ENCODE measurements around the gene PADI2.

PADI2 gene

GRCh38 chr1:17117451-17118265 lies 1.6 kb downstream of the PADI2 start:
- H3K9me3 ChIP-seq (ENCODE audit: low read length), result no peaks in the 10 kb centered on the region
- no peak overlapping the region for H2AFZ ChIP-seq (ENCODE audit: low read length)
- H3K4me1 ChIP-seq (ENCODE audit: insufficient read depth, low read length, severe bottlenecking), result peaks cover 7% of the 10 kb centered on the region
- no peak for TF ChIP-seq CTCF (IDR thresholded peaks at IDR 0.05; ENCODE audit: low read length)
- no peak for TF ChIP-seq EZH2 (IDR thresholded peaks at IDR 0.05; ENCODE audit: borderline replicate concordance, low read length)
- H3K4me2 ChIP-seq (ENCODE audit: low read length), result no peak overlapping the region
- no peak overlapping the region for H3K9ac ChIP-seq (ENCODE audit: low read length)
- no peaks in the 10 kb centered on the region for H3F3A ChIP-seq (ENCODE audit: insufficient read depth, low read length)
- peaks cover 14% of the 10 kb centered on the region; the same call in 1 of the 2 replicates for H3K27me3 ChIP-seq (ENCODE audit: insufficient read depth, low read length)
- H3K4me3 ChIP-seq (ENCODE audit: low read depth, low read length, poor library complexity, severe bottlenecking), result no peak overlapping the region
- H3K27ac ChIP-seq (ENCODE audit: low read depth, low read length, poor library complexity, severe bottlenecking), result no peak overlapping the region
- H3K79me2 ChIP-seq (ENCODE audit: insufficient read depth, low read length), result no peaks in the 10 kb centered on the region
- no peaks in the 10 kb centered on the region for H4K20me1 ChIP-seq (ENCODE audit: insufficient read depth, low read length)
- no peaks in the 10 kb centered on the region for H3K36me3 ChIP-seq (ENCODE audit: insufficient read depth, low read length)
- H3K9me2 ChIP-seq (ENCODE audit: low read depth, low read length), result no peaks in the 10 kb centered on the region

- Histone ChIP-seq H3K9me2 (ENCODE audit: low read depth, low read length) (no peaks in the 10 kb centered on the region), H2AFZ (ENCODE audit: low read length) (no peak overlapping the region), H3K27ac (ENCODE audit: low read depth, low read length, poor library complexity, severe bottlenecking) (no peak overlapping the region), H3F3A (ENCODE audit: insufficient read depth, low read length) (no peaks in the 10 kb centered on the region), H3K4me3 (ENCODE audit: low read depth, low read length, poor library complexity, severe bottlenecking) (no peak overlapping the region), H3K27me3 (ENCODE audit: insufficient read depth, low read length) (peaks cover 14% of the 10 kb centered on the region; the same call in 1 of the 2 replicates), H3K4me1 (ENCODE audit: insufficient read depth, low read length, severe bottlenecking) (peaks cover 7% of the 10 kb centered on the region), H4K20me1 (ENCODE audit: insufficient read depth, low read length) (no peaks in the 10 kb centered on the region), H3K4me2 (ENCODE audit: low read length) (no peak overlapping the region), H3K79me2 (ENCODE audit: insufficient read depth, low read length) (no peaks in the 10 kb centered on the region), H3K36me3 (ENCODE audit: insufficient read depth, low read length) (no peaks in the 10 kb centered on the region), H3K9me3 (ENCODE audit: low read length) (no peaks in the 10 kb centered on the region), H3K9ac (ENCODE audit: low read length) (no peak overlapping the region)
- no peak for TF ChIP-seq CTCF (IDR thresholded peaks at IDR 0.05; ENCODE audit: low read length)
- TF ChIP-seq EZH2 (IDR thresholded peaks at IDR 0.05; ENCODE audit: borderline replicate concordance, low read length), result no peak
Measured at GRCh38 chr1:17116643-17117042, 2.6 kb downstream of the PADI2 start.

- H3K79me2 ChIP-seq (ENCODE audit: insufficient read depth, low read length), result no peaks in the 10 kb centered on the region
- H3K27me3 ChIP-seq (ENCODE audit: insufficient read depth, low read length), result peaks cover 13% of the 10 kb centered on the region; the same call in 1 of the 2 replicates
- H3K4me3 ChIP-seq (ENCODE audit: low read depth, low read length, poor library complexity, severe bottlenecking), result no peak overlapping the region
- TF ChIP-seq CTCF (IDR thresholded peaks at IDR 0.05; ENCODE audit: low read length) (no peak), EZH2 (IDR thresholded peaks at IDR 0.05; ENCODE audit: borderline replicate concordance, low read length) (no peak)
- H3K9me2 ChIP-seq (ENCODE audit: low read depth, low read length), result no peaks in the 10 kb centered on the region
- H3K4me1 ChIP-seq (ENCODE audit: insufficient read depth, low read length, severe bottlenecking), result peaks cover 3% of the 10 kb centered on the region
- H3K36me3 ChIP-seq (ENCODE audit: insufficient read depth, low read length), result no peaks in the 10 kb centered on the region
- no peaks in the 10 kb centered on the region for H3F3A ChIP-seq (ENCODE audit: insufficient read depth, low read length)
- no peaks in the 10 kb centered on the region for H3K9me3 ChIP-seq (ENCODE audit: low read length)
- no peak overlapping the region for H2AFZ ChIP-seq (ENCODE audit: low read length)
- H3K27ac ChIP-seq (ENCODE audit: low read depth, low read length, poor library complexity, severe bottlenecking), result no peak overlapping the region
- no peak overlapping the region for H3K4me2 ChIP-seq (ENCODE audit: low read length)
- H4K20me1 ChIP-seq (ENCODE audit: insufficient read depth, low read length), result no peaks in the 10 kb centered on the region
- H3K9ac ChIP-seq (ENCODE audit: low read length), result no peak overlapping the region
Measured at GRCh38 chr1:17113963-17114362, 5.3 kb downstream of the PADI2 start.
